Loucy (cell line): Measurements from ENCODE around the gene NSUN2.

Source experiments
- H2AFZ ChIP-seq: fragments of 200-600 bp; sonication (generic); 2 replicates; pipeline ENCODE4 v1.6.0; 2016; ENCODE audit warnings: antibody characterized with exemption, mild to moderate bottlenecking, low read length, moderate library complexity
- H3F3A ChIP-seq: fragments of 200-600 bp; 2 replicates; pipeline ENCODE4 v1.6.0; 2016; ENCODE audit warnings: antibody characterized with exemption, low read depth, mild to moderate bottlenecking
- H3K27me3 ChIP-seq: fragments of 200-600 bp; sonication (generic); 2 replicates; pipeline ENCODE4 v1.6.1; 2014; ENCODE audit warnings: low read length, mild to moderate bottlenecking; ENCODE audit not compliant: insufficient read depth, poor library complexity, severe bottlenecking
- H3K36me3 ChIP-seq: fragments of 200-600 bp; sonication (generic); 2 replicates; pipeline ENCODE4 v1.6.1; 2016; ENCODE audit warnings: low read length; ENCODE audit not compliant: insufficient read depth
- H3K4me1 ChIP-seq: fragments of 200-600 bp; sonication (generic); 2 replicates; pipeline ENCODE4 v1.5.1; 2014; ENCODE audit warnings: low read length, mild to moderate bottlenecking; ENCODE audit not compliant: insufficient read depth, poor library complexity, severe bottlenecking
- H3K4me2 ChIP-seq: fragments of 200-600 bp; sonication (generic); 2 replicates; pipeline ENCODE4 v1.6.0; 2014; ENCODE audit warnings: antibody characterized with exemption, low read length, low read depth, mild to moderate bottlenecking; ENCODE audit not compliant: poor library complexity, severe bottlenecking
- H3K4me3 ChIP-seq: fragments of 200-600 bp; sonication (generic); 2 replicates; pipeline ENCODE4 v1.5.1; 2014; ENCODE audit warnings: low read length, mild to moderate bottlenecking, mixed read lengths; ENCODE audit not compliant: poor library complexity, severe bottlenecking
- H3K79me2 ChIP-seq: fragments of 200-600 bp; sonication (generic); 2 replicates; pipeline ENCODE4 v1.6.1; 2014; ENCODE audit warnings: low read length; ENCODE audit not compliant: insufficient read depth
- H3K9ac ChIP-seq: fragments of 200-600 bp; sonication (generic); 2 replicates; pipeline ENCODE4 v1.6.0; 2014; ENCODE audit warnings: mild to moderate bottlenecking, low read depth, low read length, moderate library complexity; ENCODE audit not compliant: poor library complexity, severe bottlenecking
- H3K9me2 ChIP-seq: fragments of 200-600 bp; sonication (generic); replicated peaks from 2 replicates; pipeline ENCODE4 v1.6.1; 2016; ENCODE audit warnings: low read depth, low read length, mixed read lengths
- H3K9me3 ChIP-seq: fragments of 200-600 bp; sonication (generic); 2 replicates; pipeline ENCODE4 v1.6.1; 2014; ENCODE audit warnings: mild to moderate bottlenecking, antibody characterized with exemption, low read length, low read depth; ENCODE audit not compliant: insufficient read depth
- H4K20me1 ChIP-seq: fragments of 200-600 bp; sonication (generic); 2 replicates; pipeline ENCODE4 v1.6.0; 2014; ENCODE audit warnings: antibody characterized with exemption, low read length, mild to moderate bottlenecking; ENCODE audit not compliant: insufficient read depth, poor library complexity, severe bottlenecking
- CTCF ChIP-seq: fragments of 200-600 bp; sonication (generic); conservative IDR thresholded peaks from 2 replicates; pipeline ENCODE4 v1.5.1; 2014; ENCODE audit warnings: mild to moderate bottlenecking, antibody characterized with exemption, low read length
- EZH2phosphoT487 ChIP-seq: fragments of 200-600 bp; IDR thresholded peaks from 2 replicates; pipeline ENCODE4 v1.6.1; 2018; ENCODE audit warnings: antibody characterized with exemption, mild to moderate bottlenecking, moderate library complexity, borderline replicate concordance

Gene NSUN2

GRCh38 chr5:6666762-6667161, 33.9 kb upstream of the NSUN2 start:
- Histone ChIP-seq H4K20me1 (no peaks in the 10 kb centered on the region), H3K9me3 (no peaks in the 10 kb centered on the region), H3K27me3 (no peaks in the 10 kb centered on the region), H3K4me1 (no peaks in the 10 kb centered on the region), H3F3A (no peaks in the 10 kb centered on the region), H3K4me2 (no peak overlapping the region), H3K36me3 (no peaks in the 10 kb centered on the region), H3K9ac (no peak overlapping the region), H2AFZ (no peak overlapping the region), H3K79me2 (no peaks in the 10 kb centered on the region), H3K9me2 (no peaks in the 10 kb centered on the region), H3K4me3 (no peak overlapping the region)
- no peak for TF ChIP-seq CTCF
- no peak for TF ChIP-seq EZH2phosphoT487

- Histone ChIP-seq H3K27me3 (no peaks in the 10 kb centered on the region), H3K9ac (no peak overlapping the region), H2AFZ (no peak overlapping the region), H3K4me1 (no peaks in the 10 kb centered on the region), H4K20me1 (no peaks in the 10 kb centered on the region), H3K9me3 (0 out of 2 replicates have a peak, but pooled peaks cover 7% of the 10 kb centered on the region), H3K4me3 (no peak overlapping the region), H3K4me2 (no peak overlapping the region), H3F3A (no peaks in the 10 kb centered on the region), H3K36me3 (peaks cover 22% of the 10 kb centered on the region; the same call in 1 of the 2 replicates), H3K79me2 (no peaks in the 10 kb centered on the region), H3K9me2 (no peaks in the 10 kb centered on the region)
- TF ChIP-seq CTCF (no peak), EZH2phosphoT487 (no peak)
Observed at GRCh38 chr5:6660688-6661087, 27.8 kb upstream of the NSUN2 start.

- Histone ChIP-seq H3F3A (no peaks in the 10 kb centered on the region), H3K4me1 (no peaks in the 10 kb centered on the region), H3K79me2 (no peaks in the 10 kb centered on the region), H4K20me1 (no peaks in the 10 kb centered on the region), H3K27me3 (no peaks in the 10 kb centered on the region), H3K9me2 (no peaks in the 10 kb centered on the region), H2AFZ (no peak overlapping the region), H3K36me3 (peaks cover 26% of the 10 kb centered on the region; the same call in 1 of the 2 replicates), H3K4me2 (no peak overlapping the region), H3K9me3 (0 out of 2 replicates have a peak, but pooled peaks cover 7% of the 10 kb centered on the region), H3K9ac (no peak overlapping the region), H3K4me3 (no peak overlapping the region)
- TF ChIP-seq EZH2phosphoT487: no peak
- no peak for TF ChIP-seq CTCF
Observed at GRCh38 chr5:6659941-6660684, 27.3 kb upstream of the NSUN2 start.
